GM13977 (cell line): ENCODE measurements around the gene MUC5B.
"Not testable (repeated sequence)": the region's sequence is repeated elsewhere in the genome, so short reads cannot be mapped to it uniquely, and the experiment has no call there.

Experiments
- DNase-seq: peaks from one replicate; pipeline ENCODE4 v3.0.0; 2012; ENCODE audit warnings: low spot score
- in situ Hi-C: fragments of 300-500 bp; cut with MboI; formaldehyde crosslinking; loops from one replicate; pipeline ENCODE4 v1.12.0; 2022; ENCODE audit warnings: low sequenced_read_pairs, low pct_unique_long_range_greater_than_20kb, mixed read lengths, inconsistent platforms; ENCODE audit not compliant: unreplicated experiment
- TF ChIP-seq, protein P1 (sequence below): IDR thresholded peaks from 2 replicates; pipeline ENCODE4 v1.5.1; 2012; ENCODE audit warnings: mild to moderate bottlenecking, control low read depth; ENCODE audit not compliant: insufficient read depth; ENCODE audit errors: extremely low read depth, missing control alignments

The MUC5B gene

DNA sequence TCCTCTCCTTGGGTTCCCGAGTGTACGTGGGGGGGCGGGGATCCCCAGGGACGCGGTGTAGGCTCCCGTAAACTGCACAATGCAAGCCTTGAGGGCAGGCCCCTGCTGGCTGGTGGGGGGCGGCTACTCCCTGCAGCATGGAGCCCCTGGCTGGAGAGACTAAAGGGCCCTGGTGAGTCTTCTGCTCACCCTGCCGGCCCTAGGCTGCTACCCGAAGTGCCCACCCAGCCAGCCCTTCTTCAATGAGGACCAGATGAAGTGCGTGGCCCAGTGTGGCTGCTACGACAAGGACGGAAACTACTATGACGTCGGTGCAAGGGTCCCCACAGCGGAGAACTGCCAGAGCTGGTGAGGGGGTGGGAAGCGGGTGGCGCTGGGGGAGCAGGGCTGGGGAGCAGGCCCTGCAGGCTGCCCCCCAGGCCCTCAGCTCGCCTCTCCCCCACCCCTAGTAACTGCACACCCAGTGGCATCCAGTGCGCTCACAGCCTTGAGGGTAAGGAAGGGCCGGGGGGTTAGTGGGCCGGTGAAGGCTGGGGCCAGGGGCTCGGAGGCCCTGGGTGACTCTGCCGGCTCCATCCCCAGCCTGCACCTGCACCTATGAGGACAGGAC lies 16.8 kb downstream of the MUC5B start:
- in situ Hi-C loops, result no loop called here
- no peak for DNase-seq
- TF ChIP-seq, protein P1, sequence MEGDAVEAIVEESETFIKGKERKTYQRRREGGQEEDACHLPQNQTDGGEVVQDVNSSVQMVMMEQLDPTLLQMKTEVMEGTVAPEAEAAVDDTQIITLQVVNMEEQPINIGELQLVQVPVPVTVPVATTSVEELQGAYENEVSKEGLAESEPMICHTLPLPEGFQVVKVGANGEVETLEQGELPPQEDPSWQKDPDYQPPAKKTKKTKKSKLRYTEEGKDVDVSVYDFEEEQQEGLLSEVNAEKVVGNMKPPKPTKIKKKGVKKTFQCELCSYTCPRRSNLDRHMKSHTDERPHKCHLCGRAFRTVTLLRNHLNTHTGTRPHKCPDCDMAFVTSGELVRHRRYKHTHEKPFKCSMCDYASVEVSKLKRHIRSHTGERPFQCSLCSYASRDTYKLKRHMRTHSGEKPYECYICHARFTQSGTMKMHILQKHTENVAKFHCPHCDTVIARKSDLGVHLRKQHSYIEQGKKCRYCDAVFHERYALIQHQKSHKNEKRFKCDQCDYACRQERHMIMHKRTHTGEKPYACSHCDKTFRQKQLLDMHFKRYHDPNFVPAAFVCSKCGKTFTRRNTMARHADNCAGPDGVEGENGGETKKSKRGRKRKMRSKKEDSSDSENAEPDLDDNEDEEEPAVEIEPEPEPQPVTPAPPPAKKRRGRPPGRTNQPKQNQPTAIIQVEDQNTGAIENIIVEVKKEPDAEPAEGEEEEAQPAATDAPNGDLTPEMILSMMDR, result no peak

- DNase-seq, result no peak
- TF ChIP-seq, protein P1, result no peak
- in situ Hi-C loops, result no loop called here
Observed at GRCh38 chr11:1240771-1241170, 17.9 kb downstream of the MUC5B start.

DNA sequence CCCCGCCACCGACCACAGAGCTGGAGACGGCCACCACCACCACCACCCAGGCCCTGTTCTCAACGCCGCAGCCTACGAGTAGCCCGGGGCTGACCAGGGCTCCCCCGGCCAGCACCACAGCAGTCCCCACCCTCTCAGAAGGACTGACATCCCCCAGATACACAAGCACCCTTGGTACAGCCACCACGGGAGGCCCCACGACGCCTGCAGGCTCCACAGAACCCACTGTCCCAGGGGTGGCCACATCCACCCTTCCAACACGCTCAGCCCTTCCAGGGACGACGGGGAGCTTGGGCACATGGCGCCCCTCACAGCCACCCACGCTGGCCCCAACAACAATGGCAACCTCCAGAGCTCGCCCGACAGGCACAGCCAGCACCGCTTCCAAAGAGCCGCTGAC lies 18.8 kb downstream of the MUC5B start:
- DNase-seq, result no peak
- in situ Hi-C loops, result no loop called here
- TF ChIP-seq, protein P1, result no peak

- TF ChIP-seq, protein P1, result no peak
- DNase-seq, result no peak
- in situ Hi-C loops, result no loop called here
Observed at GRCh38 chr11:1242289-1242688, 19.4 kb downstream of the MUC5B start.

DNA sequence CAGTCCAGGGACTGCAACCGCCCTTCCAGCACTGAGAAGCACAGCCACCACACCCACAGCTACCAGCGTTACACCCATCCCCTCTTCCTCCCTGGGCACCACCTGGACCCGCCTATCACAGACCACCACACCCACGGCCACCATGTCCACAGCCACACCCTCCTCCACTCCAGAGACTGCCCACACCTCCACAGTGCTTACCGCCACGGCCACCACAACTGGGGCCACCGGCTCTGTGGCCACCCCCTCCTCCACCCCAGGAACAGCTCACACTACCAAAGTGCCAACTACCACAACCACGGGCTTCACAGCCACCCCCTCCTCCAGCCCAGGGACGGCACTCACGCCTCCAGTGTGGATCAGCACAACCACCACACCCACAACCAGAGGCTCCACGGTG lies 19.9 kb downstream of the MUC5B start:
- in situ Hi-C loops, result not testable (repeated sequence)

DNA sequence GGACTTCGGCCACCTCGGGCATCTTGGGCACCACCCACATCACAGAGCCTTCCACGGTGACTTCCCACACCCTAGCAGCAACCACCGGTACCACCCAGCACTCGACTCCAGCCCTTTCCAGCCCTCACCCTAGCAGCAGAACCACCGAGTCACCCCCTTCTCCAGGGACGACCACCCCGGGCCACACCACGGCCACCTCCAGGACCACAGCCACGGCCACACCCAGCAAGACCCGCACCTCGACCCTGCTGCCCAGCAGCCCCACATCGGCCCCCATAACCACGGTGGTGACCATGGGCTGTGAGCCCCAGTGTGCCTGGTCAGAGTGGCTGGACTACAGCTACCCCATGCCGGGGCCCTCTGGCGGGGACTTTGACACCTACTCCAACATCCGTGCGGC lies 20.7 kb downstream of the MUC5B start:
- DNase-seq, in situ Hi-C loops: not testable (repeated sequence)

More for the DNA sequence above, 19.9 kb downstream of the MUC5B start:
- not testable (repeated sequence) for DNase-seq

- DNase-seq, result not testable (repeated sequence)
Observed at GRCh38 chr11:1244557-1244956, 21.7 kb downstream of the MUC5B start.

GRCh38 chr11:1245717-1246116 lies 22.9 kb downstream of the MUC5B start:
- DNase-seq, in situ Hi-C loops: not testable (repeated sequence)

More at GRCh38 chr11:1244557-1244956, 21.7 kb downstream of the MUC5B start:
- in situ Hi-C loops, result not testable (repeated sequence)

DNA sequence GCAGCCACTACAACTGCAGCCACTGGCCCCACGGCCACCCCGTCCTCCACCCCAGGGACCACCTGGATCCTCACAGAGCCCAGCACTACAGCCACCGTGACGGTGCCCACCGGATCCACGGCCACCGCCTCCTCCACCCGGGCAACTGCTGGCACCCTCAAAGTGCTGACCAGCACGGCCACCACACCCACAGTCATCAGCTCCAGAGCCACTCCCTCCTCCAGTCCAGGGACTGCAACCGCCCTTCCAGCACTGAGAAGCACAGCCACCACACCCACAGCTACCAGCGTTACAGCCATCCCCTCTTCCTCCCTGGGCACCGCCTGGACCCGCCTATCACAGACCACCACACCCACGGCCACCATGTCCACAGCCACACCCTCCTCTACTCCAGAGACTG lies 23.4 kb downstream of the MUC5B start:
- DNase-seq, in situ Hi-C loops: not testable (repeated sequence)

DNA sequence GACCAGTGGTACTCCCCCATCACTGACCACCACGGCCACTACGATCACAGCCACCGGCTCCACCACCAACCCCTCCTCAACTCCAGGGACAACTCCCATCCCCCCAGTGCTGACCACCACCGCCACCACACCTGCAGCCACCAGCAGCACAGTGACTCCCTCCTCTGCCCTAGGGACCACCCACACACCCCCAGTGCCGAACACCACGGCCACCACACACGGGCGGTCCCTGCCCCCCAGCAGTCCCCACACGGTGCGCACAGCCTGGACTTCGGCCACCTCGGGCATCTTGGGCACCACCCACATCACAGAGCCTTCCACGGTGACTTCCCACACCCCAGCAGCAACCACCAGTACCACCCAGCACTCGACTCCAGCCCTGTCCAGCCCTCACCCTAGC lies 24.2 kb downstream of the MUC5B start:
- DNase-seq, in situ Hi-C loops: not testable (repeated sequence)

GRCh38 chr11:1248951-1249350 lies 26.1 kb downstream of the MUC5B start:
- in situ Hi-C loops, DNase-seq: not testable (repeated sequence)

DNA sequence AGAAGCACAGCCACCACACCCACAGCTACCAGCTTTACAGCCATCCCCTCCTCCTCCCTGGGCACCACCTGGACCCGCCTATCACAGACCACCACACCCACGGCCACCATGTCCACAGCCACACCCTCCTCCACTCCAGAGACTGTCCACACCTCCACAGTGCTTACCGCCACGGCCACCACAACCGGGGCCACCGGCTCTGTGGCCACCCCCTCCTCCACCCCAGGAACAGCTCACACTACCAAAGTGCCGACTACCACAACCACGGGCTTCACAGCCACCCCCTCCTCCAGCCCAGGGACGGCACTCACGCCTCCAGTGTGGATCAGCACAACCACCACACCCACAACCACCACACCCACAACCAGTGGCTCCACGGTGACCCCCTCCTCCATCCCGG lies 27.5 kb downstream of the MUC5B start:
- DNase-seq, in situ Hi-C loops: not testable (repeated sequence)
